Measurements from ENCODE around the gene DIPK1B.

Gene DIPK1B

DNA sequence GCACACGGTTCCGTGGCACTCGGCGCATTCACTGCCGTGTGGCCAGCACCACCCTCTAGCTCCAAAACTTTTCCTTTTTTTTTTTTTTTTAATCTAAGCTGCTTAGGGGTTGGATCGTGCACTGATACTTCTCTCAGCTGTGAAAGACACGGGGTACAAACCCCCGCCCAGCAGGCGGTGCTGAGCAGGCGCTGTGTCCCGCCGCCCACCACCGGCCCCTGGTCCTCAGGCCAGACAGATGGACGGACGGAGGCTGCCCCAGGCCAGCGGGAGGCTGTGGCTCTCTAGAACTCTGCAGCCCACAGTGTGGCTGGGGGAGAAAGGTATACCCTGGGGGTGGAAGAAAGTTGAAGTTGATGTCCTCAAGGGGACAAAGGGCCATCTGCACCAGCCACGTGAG, 31.3 kb upstream of the DIPK1B start:
- Histone ChIP-seq H3K23ac (ENCODE audit: low read length) (no peak overlapping the region), H3K79me1 (ENCODE audit: low read length) (no peaks in the 10 kb centered on the region), H2BK5ac (ENCODE audit: low read depth, low read length, poor library complexity) (no peak overlapping the region), H3K36me3 (ENCODE audit: control insufficient read depth in 1 of 2, insufficient read depth in 2 of 2, low read length in 2 of 2) (peaks cover 0 to 6% of the 10 kb centered on the region in 2 experiments), H3K27ac (ENCODE audit: low read depth, low read length) (no peak overlapping the region), H2AFZ (ENCODE audit: insufficient read depth, low read length, poor library complexity) (no peak overlapping the region), H2AK5ac (ENCODE audit: low read length) (no peak overlapping the region), H2BK120ac (ENCODE audit: insufficient read depth, low read length, poor library complexity) (no peak overlapping the region), H3K4me2 (ENCODE audit: low read length) (no peak overlapping the region), H3K79me2 (ENCODE audit: control insufficient read depth, insufficient read depth, low read length, poor library complexity) (no peaks in the 10 kb centered on the region), H3K9ac (ENCODE audit: low read length) (no peak overlapping the region), H3K4me1 (ENCODE audit: control insufficient read depth in 1 of 2, insufficient read depth in 2 of 2, low read length in 2 of 2) (peaks cover 0 to under 1% of the 10 kb centered on the region in 2 experiments), H3K9me3 (ENCODE audit: insufficient read depth, low read depth, low read length) (no peaks in the 10 kb centered on the region), H4K12ac (ENCODE audit: low read depth, low read length) (no peak overlapping the region), H3K4me3 (ENCODE audit: low read depth, low read length) (no peak overlapping the region), H3K4ac (ENCODE audit: low read depth, low read length) (no peak overlapping the region), H3K27me3 (ENCODE audit: insufficient read depth, low read length) (no peaks in the 10 kb centered on the region), H4K8ac (ENCODE audit: low read depth, low read length) (no peak overlapping the region), H3K18ac (ENCODE audit: low read length) (no peak overlapping the region), H4K91ac (ENCODE audit: low read depth, low read length) (no peak overlapping the region), H3K14ac (ENCODE audit: low read length) (no peak overlapping the region), H2BK12ac (ENCODE audit: low read length) (no peak overlapping the region)
- DNase-seq: no peak
- no CpG with 5 or more reads among the region's 17 CpGs for WGBS (ENCODE audit: extremely low coverage, insufficient coverage, insufficient read length)

DNA sequence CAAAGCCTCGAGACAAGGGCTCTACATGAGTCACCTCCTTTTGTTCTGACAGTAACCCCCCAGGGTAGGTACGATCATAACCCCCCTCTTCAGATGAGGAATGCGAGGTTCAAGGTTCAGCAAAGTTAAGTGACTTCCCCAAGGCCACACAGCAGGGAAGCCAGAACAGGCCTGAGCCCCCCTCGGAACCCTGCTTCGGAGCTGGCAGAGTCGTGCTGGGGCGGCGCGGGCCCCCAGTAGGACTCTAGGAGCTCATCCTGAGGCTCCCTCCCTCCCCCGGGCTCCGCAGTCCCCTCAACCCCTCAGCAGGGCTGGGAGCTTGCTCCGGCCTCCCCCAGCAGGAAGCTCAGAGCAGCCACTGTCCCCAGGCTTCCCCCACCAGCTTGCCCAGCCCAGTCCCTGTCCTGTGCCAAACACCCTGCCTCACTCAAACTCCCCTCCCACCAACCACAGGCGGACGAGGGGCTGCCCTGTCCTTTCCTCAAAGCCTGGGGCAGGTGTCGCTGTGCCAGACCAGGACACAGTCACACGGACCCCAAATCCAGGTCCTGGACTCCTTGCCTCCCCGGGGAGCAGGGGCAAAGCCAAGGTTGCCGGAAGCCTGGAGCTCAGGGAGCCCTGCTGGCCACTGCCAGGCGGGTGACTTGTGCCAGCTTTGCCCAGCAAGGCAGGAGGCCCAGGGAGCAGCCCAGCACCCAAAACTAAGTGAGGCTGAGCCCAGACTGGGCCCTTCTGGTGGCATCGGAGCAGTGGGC, 30.2 kb upstream of the DIPK1B start:
- no peak for DNase-seq
- H3K79me2 ChIP-seq (ENCODE audit: control insufficient read depth, insufficient read depth, low read length, poor library complexity): peaks cover 2% of the 10 kb centered on the region
- H4K12ac ChIP-seq (ENCODE audit: low read depth, low read length): no peak overlapping the region
- H3K79me1 ChIP-seq (ENCODE audit: low read length): peaks cover 7% of the 10 kb centered on the region
- WGBS (ENCODE audit: extremely low coverage, insufficient coverage, insufficient read length): no CpG with 5 or more reads among the region's 20 CpGs
- no peak overlapping the region for H3K27ac ChIP-seq (ENCODE audit: low read depth, low read length)
- no peaks in the 10 kb centered on the region for H3K27me3 ChIP-seq (ENCODE audit: insufficient read depth, low read length)
- no peak overlapping the region for H3K4ac ChIP-seq (ENCODE audit: low read depth, low read length)
- no peak overlapping the region for H2AFZ ChIP-seq (ENCODE audit: insufficient read depth, low read length, poor library complexity)
- no peaks in the 10 kb centered on the region for H3K36me3 ChIP-seq (ENCODE audit: control insufficient read depth in 1 of 2, insufficient read depth in 2 of 2, low read length in 2 of 2)
- H3K4me2 ChIP-seq (ENCODE audit: low read length): no peak overlapping the region
- H2BK5ac ChIP-seq (ENCODE audit: low read depth, low read length, poor library complexity): no peak overlapping the region
- no peak overlapping the region for H3K9ac ChIP-seq (ENCODE audit: low read length)
- no peaks in the 10 kb centered on the region for H3K9me3 ChIP-seq (ENCODE audit: insufficient read depth, low read depth, low read length)
- no peak overlapping the region for H4K8ac ChIP-seq (ENCODE audit: low read depth, low read length)
- H4K91ac ChIP-seq (ENCODE audit: low read depth, low read length): no peak overlapping the region
- H3K23ac ChIP-seq (ENCODE audit: low read length): no peak overlapping the region
- no peak overlapping the region for H3K14ac ChIP-seq (ENCODE audit: low read length)
- H2AK5ac ChIP-seq (ENCODE audit: low read length): no peak overlapping the region
- H3K4me1 ChIP-seq (ENCODE audit: control insufficient read depth in 1 of 2, insufficient read depth in 2 of 2, low read length in 2 of 2): peaks cover 0 to 5% of the 10 kb centered on the region in 2 experiments
- H2BK12ac ChIP-seq (ENCODE audit: low read length): no peak overlapping the region
- no peak overlapping the region for H2BK120ac ChIP-seq (ENCODE audit: insufficient read depth, low read length, poor library complexity)
- H3K4me3 ChIP-seq (ENCODE audit: low read depth, low read length): no peak overlapping the region
- H3K18ac ChIP-seq (ENCODE audit: low read length): no peak overlapping the region

DNA sequence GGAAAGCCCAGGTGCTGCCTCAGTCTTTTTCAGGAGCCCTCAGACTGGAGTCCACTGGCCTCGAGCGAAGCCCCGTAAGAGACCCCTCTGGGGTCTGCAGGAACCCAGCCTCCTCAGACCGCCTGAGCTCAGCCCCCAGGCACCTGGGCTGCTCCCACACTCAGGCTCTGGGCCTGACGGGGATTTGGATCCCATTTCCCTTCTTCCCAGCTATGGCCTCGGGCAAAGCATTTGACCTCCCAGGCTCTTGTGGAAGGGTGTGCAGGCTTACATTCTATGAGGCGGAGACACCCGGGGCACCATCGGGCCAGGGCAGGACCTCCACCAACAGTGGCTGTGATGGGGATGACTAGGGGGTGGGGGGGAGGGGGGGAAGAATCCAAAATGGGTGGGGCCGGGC, 29.7 kb upstream of the DIPK1B start:
- H3K9ac ChIP-seq (ENCODE audit: low read length): no peak overlapping the region
- H2BK12ac ChIP-seq (ENCODE audit: low read length): no peak overlapping the region
- no peaks in the 10 kb centered on the region for H3K36me3 ChIP-seq (ENCODE audit: control insufficient read depth in 1 of 2, insufficient read depth in 2 of 2, low read length in 2 of 2)
- peaks cover 8% of the 10 kb centered on the region for H3K79me1 ChIP-seq (ENCODE audit: low read length)
- H2AK5ac ChIP-seq (ENCODE audit: low read length): no peak overlapping the region
- no peak for DNase-seq
- H3K4me2 ChIP-seq (ENCODE audit: low read length): no peak overlapping the region
- H2AFZ ChIP-seq (ENCODE audit: insufficient read depth, low read length, poor library complexity): no peak overlapping the region
- H4K8ac ChIP-seq (ENCODE audit: low read depth, low read length): no peak overlapping the region
- H3K4me3 ChIP-seq (ENCODE audit: low read depth, low read length): no peak overlapping the region
- peaks cover 3% of the 10 kb centered on the region for H3K79me2 ChIP-seq (ENCODE audit: control insufficient read depth, insufficient read depth, low read length, poor library complexity)
- H3K9me3 ChIP-seq (ENCODE audit: insufficient read depth, low read depth, low read length): no peaks in the 10 kb centered on the region
- peaks cover 0 to 5% of the 10 kb centered on the region in 2 experiments for H3K4me1 ChIP-seq (ENCODE audit: control insufficient read depth in 1 of 2, insufficient read depth in 2 of 2, low read length in 2 of 2)
- no peak overlapping the region for H3K23ac ChIP-seq (ENCODE audit: low read length)
- no peak overlapping the region for H4K12ac ChIP-seq (ENCODE audit: low read depth, low read length)
- H3K4ac ChIP-seq (ENCODE audit: low read depth, low read length): no peak overlapping the region
- H3K14ac ChIP-seq (ENCODE audit: low read length): no peak overlapping the region
- H4K91ac ChIP-seq (ENCODE audit: low read depth, low read length): no peak overlapping the region
- no CpG with 5 or more reads among the region's 10 CpGs for WGBS (ENCODE audit: extremely low coverage, insufficient coverage, insufficient read length)
- no peak overlapping the region for H2BK120ac ChIP-seq (ENCODE audit: insufficient read depth, low read length, poor library complexity)
- H2BK5ac ChIP-seq (ENCODE audit: low read depth, low read length, poor library complexity): no peak overlapping the region
- no peaks in the 10 kb centered on the region for H3K27me3 ChIP-seq (ENCODE audit: insufficient read depth, low read length)
- no peak overlapping the region for H3K18ac ChIP-seq (ENCODE audit: low read length)
- H3K27ac ChIP-seq (ENCODE audit: low read depth, low read length): no peak overlapping the region

DNA sequence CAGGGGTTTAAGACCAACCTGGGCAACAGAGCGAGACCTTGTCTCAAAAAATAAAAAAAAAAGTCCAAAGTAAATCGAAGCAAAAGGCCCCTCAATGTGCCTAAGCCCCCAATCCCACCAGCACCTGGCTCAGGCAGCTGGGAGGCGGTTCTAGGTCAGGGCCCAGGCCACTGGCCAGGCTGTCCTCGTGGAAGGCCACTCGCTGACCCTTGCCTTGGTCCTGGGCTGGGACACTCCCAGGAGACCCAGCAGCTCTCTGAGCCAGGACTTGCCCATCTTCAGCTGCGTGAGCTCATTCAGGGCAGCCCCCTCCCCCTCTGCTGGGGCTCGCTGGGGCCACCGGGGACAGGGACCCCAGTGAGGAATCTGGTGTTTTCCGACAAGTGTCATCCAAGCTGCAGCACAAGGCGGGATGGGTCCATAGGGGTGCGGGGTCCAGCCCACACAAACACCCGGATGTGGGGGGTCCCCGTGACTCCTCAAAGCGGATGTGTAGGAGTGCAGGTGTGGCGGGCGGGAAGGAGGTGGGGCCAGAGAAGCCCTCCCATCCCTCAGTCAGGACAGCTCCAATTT, 29.1 kb upstream of the DIPK1B start:
- H4K91ac ChIP-seq (ENCODE audit: low read depth, low read length): no peak overlapping the region
- H3K18ac ChIP-seq (ENCODE audit: low read length): no peak overlapping the region
- H3K4me1 ChIP-seq (ENCODE audit: control insufficient read depth in 1 of 2, insufficient read depth in 2 of 2, low read length in 2 of 2): peaks cover 0 to 5% of the 10 kb centered on the region in 2 experiments
- H3K4ac ChIP-seq (ENCODE audit: low read depth, low read length): no peak overlapping the region
- H4K8ac ChIP-seq (ENCODE audit: low read depth, low read length): no peak overlapping the region
- no CpG with 5 or more reads among the region's 16 CpGs for WGBS (ENCODE audit: extremely low coverage, insufficient coverage, insufficient read length)
- no peak overlapping the region for H3K27ac ChIP-seq (ENCODE audit: low read depth, low read length)
- no peak overlapping the region for H4K12ac ChIP-seq (ENCODE audit: low read depth, low read length)
- H3K36me3 ChIP-seq (ENCODE audit: control insufficient read depth in 1 of 2, insufficient read depth in 2 of 2, low read length in 2 of 2): no peaks in the 10 kb centered on the region
- no peak overlapping the region for H2BK120ac ChIP-seq (ENCODE audit: insufficient read depth, low read length, poor library complexity)
- no peaks in the 10 kb centered on the region for H3K9me3 ChIP-seq (ENCODE audit: insufficient read depth, low read depth, low read length)
- H3K4me3 ChIP-seq (ENCODE audit: low read depth, low read length): no peak overlapping the region
- H2AK5ac ChIP-seq (ENCODE audit: low read length): no peak overlapping the region
- peaks cover 5% of the 10 kb centered on the region for H3K27me3 ChIP-seq (ENCODE audit: insufficient read depth, low read length)
- no peak overlapping the region for H3K23ac ChIP-seq (ENCODE audit: low read length)
- no peak overlapping the region for H2BK5ac ChIP-seq (ENCODE audit: low read depth, low read length, poor library complexity)
- H2BK12ac ChIP-seq (ENCODE audit: low read length): no peak overlapping the region
- H2AFZ ChIP-seq (ENCODE audit: insufficient read depth, low read length, poor library complexity): no peak overlapping the region
- no peak for DNase-seq
- H3K14ac ChIP-seq (ENCODE audit: low read length): no peak overlapping the region
- H3K79me2 ChIP-seq (ENCODE audit: control insufficient read depth, insufficient read depth, low read length, poor library complexity): peaks cover 3% of the 10 kb centered on the region
- no peak overlapping the region for H3K9ac ChIP-seq (ENCODE audit: low read length)
- peaks cover 8% of the 10 kb centered on the region for H3K79me1 ChIP-seq (ENCODE audit: low read length)
- no peak overlapping the region for H3K4me2 ChIP-seq (ENCODE audit: low read length)

Data from trophoblast cell (in vitro differentiated cells and primary cell).